ENCODE measurements around the gene LPCAT1.
"Not testable (repeated sequence)": the region's sequence is repeated elsewhere in the genome, so short reads cannot be mapped to it uniquely, and the experiment has no call there.

LPCAT1 gene

DNA sequence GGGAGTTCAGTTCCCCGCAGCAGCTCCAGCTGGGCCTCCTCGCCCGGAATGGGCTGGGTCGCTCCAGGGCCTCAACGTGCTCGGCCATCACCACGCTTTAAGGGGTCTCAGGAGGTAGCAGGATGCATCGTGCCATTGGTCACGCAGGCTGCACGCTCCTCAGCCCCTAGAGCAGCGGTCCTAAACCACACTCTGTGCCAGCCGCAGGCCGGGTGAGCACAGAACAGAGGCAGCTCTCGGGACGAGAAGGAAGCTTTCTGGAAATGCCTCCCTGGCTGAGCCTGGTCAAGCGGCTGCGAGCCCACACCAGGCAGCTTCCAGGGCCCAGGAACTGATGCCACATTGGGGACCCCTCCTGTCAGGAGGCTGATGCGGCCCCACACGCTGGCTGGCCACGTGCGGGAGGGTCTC, 39.3 kb upstream of the LPCAT1 start:
- Histone ChIP-seq H3K27ac (ENCODE audit: low read length) (no peak overlapping the region), H3K4me3 (ENCODE audit: low read length in 2 of 2) (no peak overlapping the region), H3K27me3 (ENCODE audit: control insufficient read depth in 1 of 2, insufficient read depth in 2 of 2, low read length in 2 of 2) (no peaks in the 10 kb centered on the region), H3K9ac (ENCODE audit: low read length in 2 of 2) (no peak overlapping the region), H3K4me1 (ENCODE audit: control insufficient read depth, insufficient read depth, low read length) (peaks cover 19% of the 10 kb centered on the region), H3K9me3 (ENCODE audit: control insufficient read depth in 2 of 2, low read length in 2 of 2) (no peaks in the 10 kb centered on the region), H3K36me3 (ENCODE audit: control insufficient read depth in 2 of 2, insufficient read depth in 2 of 2, low read length in 2 of 2) (no peaks in the 10 kb centered on the region)

DNA sequence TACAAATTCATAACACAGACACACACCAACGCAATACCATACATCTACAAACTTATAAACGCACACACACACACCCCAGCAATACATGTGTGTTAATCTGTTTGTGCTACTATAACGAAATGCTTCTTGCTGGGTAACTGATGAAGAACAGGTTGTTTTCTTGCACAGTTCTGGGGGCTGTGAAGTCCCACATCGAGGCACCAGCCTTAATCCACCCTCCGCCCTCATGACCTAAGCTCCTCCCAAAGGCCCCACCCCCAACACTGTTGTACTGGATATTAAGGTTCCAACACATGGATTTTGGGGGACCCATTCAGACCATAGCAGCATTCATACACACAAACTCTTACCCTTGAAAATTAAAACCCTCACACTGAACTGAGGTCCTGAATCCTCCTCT, 38.8 kb upstream of the LPCAT1 start:
- peaks cover 15% of the 10 kb centered on the region for H3K4me1 ChIP-seq (ENCODE audit: control insufficient read depth, insufficient read depth, low read length)
- H3K27ac ChIP-seq (ENCODE audit: low read length): no peak overlapping the region
- no peak overlapping the region for H3K9ac ChIP-seq (ENCODE audit: low read length in 2 of 2)
- H3K9me3 ChIP-seq (ENCODE audit: control insufficient read depth in 2 of 2, low read length in 2 of 2): no peaks in the 10 kb centered on the region
- no peaks in the 10 kb centered on the region for H3K27me3 ChIP-seq (ENCODE audit: control insufficient read depth in 1 of 2, insufficient read depth in 2 of 2, low read length in 2 of 2)
- H3K36me3 ChIP-seq (ENCODE audit: control insufficient read depth in 2 of 2, insufficient read depth in 2 of 2, low read length in 2 of 2): no peaks in the 10 kb centered on the region
- H3K4me3 ChIP-seq (ENCODE audit: low read length in 2 of 2): no peak overlapping the region

DNA sequence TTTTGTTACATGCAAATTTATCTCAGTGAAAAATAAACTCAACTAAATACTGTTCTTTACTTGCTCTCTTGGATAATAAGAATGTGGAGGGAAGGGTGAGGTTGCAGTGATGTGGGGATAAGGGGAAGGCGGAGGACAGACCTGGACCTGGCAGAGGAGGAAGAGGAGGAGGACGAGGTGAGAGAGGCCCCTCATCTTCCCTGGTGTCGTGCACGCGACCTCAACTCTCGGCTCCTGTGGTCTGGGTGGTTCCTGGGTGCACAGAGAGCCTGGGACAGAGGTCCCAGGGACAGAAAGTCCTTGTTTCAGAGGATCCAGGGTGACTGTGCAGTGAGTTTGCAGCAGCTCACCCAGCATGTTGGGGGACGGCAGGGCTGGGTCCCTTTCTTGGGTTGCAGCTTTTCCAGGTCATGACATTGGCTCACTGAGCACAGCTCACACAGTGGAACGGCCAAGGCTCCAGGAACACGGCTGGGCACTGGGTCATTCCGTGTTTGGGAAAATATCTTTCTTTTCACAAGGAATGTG, 37.7 kb upstream of the LPCAT1 start:
- no peaks in the 10 kb centered on the region for H3K27me3 ChIP-seq (ENCODE audit: control insufficient read depth in 1 of 2, insufficient read depth in 2 of 2, low read length in 2 of 2)
- H3K9me3 ChIP-seq (ENCODE audit: control insufficient read depth in 2 of 2, low read length in 2 of 2): no peaks in the 10 kb centered on the region
- H3K9ac ChIP-seq (ENCODE audit: low read length in 2 of 2): no peak overlapping the region
- H3K27ac ChIP-seq (ENCODE audit: low read length): no peak overlapping the region
- no peaks in the 10 kb centered on the region for H3K36me3 ChIP-seq (ENCODE audit: control insufficient read depth in 2 of 2, insufficient read depth in 2 of 2, low read length in 2 of 2)
- no peak overlapping the region for H3K4me3 ChIP-seq (ENCODE audit: low read length in 2 of 2)
- H3K4me1 ChIP-seq (ENCODE audit: control insufficient read depth, insufficient read depth, low read length): peaks cover 9% of the 10 kb centered on the region

DNA sequence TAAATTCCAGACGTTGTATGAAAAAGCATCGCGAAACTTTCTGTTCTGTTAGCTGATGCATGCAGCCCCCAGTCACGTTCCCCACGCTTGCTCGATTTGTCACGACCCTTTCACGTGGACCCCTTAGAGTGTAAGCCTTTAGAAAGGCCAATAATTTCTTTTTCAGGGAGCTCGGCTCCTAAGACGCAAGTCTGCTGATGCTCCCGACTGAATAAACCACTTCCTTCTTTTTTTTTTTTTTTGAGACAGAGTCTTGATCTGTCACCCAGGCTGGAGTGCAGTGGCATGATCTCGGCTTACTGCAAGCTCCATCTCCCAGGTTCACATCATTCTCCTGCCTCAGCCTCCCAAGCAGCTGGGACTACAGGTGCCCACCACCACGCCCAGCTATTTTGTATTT, 36.7 kb upstream of the LPCAT1 start:
- not testable (repeated sequence) for H3K9ac ChIP-seq (ENCODE audit: low read length in 2 of 2); H3K27ac ChIP-seq (ENCODE audit: low read length); H3K27me3 ChIP-seq (ENCODE audit: control insufficient read depth in 1 of 2, insufficient read depth in 2 of 2, low read length in 2 of 2); H3K4me1 ChIP-seq (ENCODE audit: control insufficient read depth, insufficient read depth, low read length); H3K36me3 ChIP-seq (ENCODE audit: control insufficient read depth in 2 of 2, insufficient read depth in 2 of 2, low read length in 2 of 2); H3K4me3 ChIP-seq (ENCODE audit: low read length in 2 of 2); H3K9me3 ChIP-seq (ENCODE audit: control insufficient read depth in 2 of 2, low read length in 2 of 2)

DNA sequence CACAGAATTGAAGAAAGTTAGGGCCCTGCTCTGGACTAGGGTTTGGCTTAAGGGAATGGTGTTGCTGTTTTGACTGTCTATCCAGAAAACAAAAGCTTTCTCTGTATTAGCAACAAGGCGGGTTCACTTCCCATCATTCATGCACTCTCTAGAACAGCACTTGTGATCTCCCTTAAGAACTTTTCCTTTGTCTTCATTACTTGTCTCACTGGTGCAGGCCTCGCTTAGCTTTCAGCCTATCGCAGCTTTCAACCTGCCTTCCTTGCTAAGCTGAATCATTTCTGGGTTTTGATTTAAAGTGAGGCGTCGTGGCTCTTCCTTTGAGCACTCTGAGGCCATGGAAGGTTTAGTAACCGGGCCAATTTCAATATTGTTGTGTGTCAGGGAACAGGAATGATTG, 35.2 kb upstream of the LPCAT1 start:
- peaks cover 0 to 3% of the 10 kb centered on the region in 2 donors for H3K27me3 ChIP-seq (ENCODE audit: control insufficient read depth in 1 of 2, insufficient read depth in 2 of 2, low read length in 2 of 2)
- H3K4me1 ChIP-seq (ENCODE audit: control insufficient read depth, insufficient read depth, low read length): no peaks in the 10 kb centered on the region
- no peak overlapping the region for H3K27ac ChIP-seq (ENCODE audit: low read length)
- H3K4me3 ChIP-seq (ENCODE audit: low read length in 2 of 2): no peak overlapping the region
- H3K9ac ChIP-seq (ENCODE audit: low read length in 2 of 2): no peak overlapping the region
- no peaks in the 10 kb centered on the region for H3K9me3 ChIP-seq (ENCODE audit: control insufficient read depth in 2 of 2, low read length in 2 of 2)
- H3K36me3 ChIP-seq (ENCODE audit: control insufficient read depth in 2 of 2, insufficient read depth in 2 of 2, low read length in 2 of 2): no peaks in the 10 kb centered on the region

DNA sequence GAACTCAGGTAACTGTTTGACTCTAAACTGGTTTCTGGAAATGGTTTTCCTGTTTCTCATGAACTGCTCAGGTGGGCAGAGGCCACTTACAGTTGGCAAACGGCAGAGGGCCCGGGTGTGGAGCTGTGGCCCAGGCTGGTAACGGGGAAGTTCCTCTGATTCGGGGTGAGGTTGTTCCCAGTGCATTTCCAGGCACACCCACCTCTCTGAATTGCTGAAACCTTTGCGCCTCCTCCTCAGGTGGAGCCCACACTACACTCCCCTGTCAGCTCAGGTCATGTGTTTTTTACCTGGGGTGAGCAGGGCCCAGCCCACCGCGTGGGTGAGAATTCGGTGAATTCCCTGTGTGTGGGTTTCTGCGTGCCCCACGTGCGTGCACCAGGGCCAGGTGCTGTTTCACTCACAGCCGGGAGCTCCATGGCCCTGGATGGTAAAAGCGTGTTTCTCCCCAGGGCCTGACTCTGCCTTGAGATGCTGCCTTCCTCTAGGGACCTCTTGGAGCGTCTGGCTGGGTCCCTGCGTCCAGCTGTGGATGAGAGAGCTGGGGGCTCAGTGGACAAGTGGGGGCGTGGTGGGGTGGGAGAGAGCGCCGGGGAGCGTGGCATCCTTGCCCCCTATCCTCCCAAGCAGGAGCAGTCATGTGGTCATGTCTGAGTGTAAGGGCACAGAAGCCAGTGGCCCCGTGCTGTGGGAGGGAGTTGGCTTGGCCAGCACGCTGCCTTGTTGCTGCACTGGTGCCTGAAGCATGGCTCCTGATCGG, 33.5 kb upstream of the LPCAT1 start:
- Histone ChIP-seq H3K9ac (ENCODE audit: low read length in 2 of 2) (no peak overlapping the region), H3K9me3 (ENCODE audit: control insufficient read depth in 2 of 2, low read length in 2 of 2) (no peaks in the 10 kb centered on the region), H3K36me3 (ENCODE audit: control insufficient read depth in 2 of 2, insufficient read depth in 2 of 2, low read length in 2 of 2) (no peaks in the 10 kb centered on the region), H3K27me3 (ENCODE audit: control insufficient read depth in 1 of 2, insufficient read depth in 2 of 2, low read length in 2 of 2) (peaks cover 0 to 3% of the 10 kb centered on the region in 2 donors), H3K27ac (ENCODE audit: low read length) (no peak overlapping the region), H3K4me3 (ENCODE audit: low read length in 2 of 2) (no peak overlapping the region), H3K4me1 (ENCODE audit: control insufficient read depth, insufficient read depth, low read length) (peaks cover 8% of the 10 kb centered on the region)

DNA sequence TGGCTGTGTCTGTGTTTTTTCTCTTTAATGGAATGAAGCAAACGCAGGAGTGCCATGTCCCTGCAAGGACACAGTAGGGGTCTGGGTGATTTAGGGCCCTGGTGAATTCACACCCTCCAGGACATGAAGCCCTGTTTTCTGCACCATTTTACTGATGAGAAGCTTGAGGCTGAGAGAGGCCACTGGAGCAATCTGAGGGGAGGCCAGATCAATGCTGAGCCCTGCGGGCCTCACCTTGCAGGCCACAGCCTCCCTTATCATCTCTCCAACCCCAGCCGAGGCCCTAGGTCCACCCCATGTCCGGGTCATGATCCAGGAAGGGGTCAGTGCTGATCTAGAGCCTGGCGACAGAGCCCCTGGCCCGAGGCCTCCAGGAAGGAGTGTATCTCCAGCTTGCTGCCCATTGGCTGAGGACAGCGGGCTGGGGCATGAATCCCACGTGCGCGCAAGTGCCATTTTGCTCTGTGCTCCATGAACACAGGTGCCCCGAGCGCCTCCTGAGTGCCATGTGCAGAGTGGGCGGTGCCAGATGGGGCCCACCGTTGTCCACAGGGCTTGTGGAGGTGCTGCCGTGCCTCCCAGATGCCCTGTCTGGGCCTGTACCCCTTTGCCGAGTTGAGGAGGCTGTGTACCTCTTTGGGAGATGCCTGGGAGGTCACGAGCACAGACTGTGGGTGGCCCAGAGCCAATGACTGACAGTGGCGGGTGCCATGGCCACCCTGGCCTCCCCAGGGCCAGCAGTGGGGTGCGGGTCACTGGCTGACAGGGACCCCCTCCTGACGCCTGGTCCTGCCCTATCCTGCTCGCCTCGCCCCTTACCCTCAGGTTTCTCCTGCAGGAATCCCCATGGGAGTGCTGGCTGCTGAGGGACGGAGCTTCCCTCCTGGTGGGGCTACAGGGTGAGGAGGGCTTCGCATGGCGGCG, 32.3 kb upstream of the LPCAT1 start:
- H3K36me3 ChIP-seq (ENCODE audit: control insufficient read depth in 2 of 2, insufficient read depth in 2 of 2, low read length in 2 of 2): no peaks in the 10 kb centered on the region
- H3K27ac ChIP-seq (ENCODE audit: low read length): no peak overlapping the region
- no peak overlapping the region for H3K4me3 ChIP-seq (ENCODE audit: low read length in 2 of 2)
- peaks cover 0 to 3% of the 10 kb centered on the region in 2 donors for H3K27me3 ChIP-seq (ENCODE audit: control insufficient read depth in 1 of 2, insufficient read depth in 2 of 2, low read length in 2 of 2)
- no peak overlapping the region for H3K9ac ChIP-seq (ENCODE audit: low read length in 2 of 2)
- H3K9me3 ChIP-seq (ENCODE audit: control insufficient read depth in 2 of 2, low read length in 2 of 2): no peaks in the 10 kb centered on the region
- H3K4me1 ChIP-seq (ENCODE audit: control insufficient read depth, insufficient read depth, low read length): peaks cover 14% of the 10 kb centered on the region

DNA sequence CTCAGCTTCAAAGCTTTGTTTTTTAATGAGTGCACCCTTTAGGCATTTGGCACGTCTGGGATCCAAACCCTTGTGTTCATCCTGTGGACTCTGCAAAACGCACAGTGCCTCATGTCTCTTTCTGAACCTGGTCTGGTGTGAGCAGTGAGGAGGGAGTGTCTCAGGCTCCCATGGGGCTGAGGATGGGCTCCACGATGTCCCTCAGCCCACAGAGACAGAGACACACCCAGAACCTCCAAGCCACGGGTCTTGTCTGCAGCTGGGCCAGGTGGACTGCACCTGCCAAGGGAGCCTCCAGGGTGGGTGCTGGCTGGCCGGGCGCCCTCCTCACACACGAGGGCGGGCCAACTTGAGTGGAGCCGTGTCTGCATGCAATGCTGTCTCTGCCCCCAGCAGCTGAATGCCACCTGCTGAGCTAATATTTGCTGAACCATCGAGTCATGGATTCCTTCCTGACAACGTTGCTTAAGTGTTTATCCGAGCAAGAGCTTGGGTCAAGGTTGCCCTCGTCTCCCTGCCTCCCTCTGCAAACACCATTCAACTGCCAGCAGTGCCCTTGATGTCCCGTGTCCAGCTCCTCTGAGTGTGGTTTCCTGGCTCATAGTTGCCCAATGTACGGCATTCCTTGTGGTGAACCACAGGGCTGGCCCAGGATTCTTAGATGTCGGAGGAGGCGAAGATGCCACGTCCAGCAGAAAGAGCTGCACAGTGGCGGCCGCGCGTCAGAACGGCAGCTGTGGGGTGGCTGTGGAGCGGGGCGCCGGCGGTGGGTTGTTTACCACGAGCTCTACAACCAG, 31.4 kb upstream of the LPCAT1 start:
- no peak overlapping the region for H3K27ac ChIP-seq (ENCODE audit: low read length)
- H3K27me3 ChIP-seq (ENCODE audit: control insufficient read depth in 1 of 2, insufficient read depth in 2 of 2, low read length in 2 of 2): peaks cover 0 to 3% of the 10 kb centered on the region in 2 donors
- peaks cover 14% of the 10 kb centered on the region for H3K4me1 ChIP-seq (ENCODE audit: control insufficient read depth, insufficient read depth, low read length)
- H3K9me3 ChIP-seq (ENCODE audit: control insufficient read depth in 2 of 2, low read length in 2 of 2): no peaks in the 10 kb centered on the region
- H3K9ac ChIP-seq (ENCODE audit: low read length in 2 of 2): no peak overlapping the region
- no peak overlapping the region for H3K4me3 ChIP-seq (ENCODE audit: low read length in 2 of 2)
- H3K36me3 ChIP-seq (ENCODE audit: control insufficient read depth in 2 of 2, insufficient read depth in 2 of 2, low read length in 2 of 2): no peaks in the 10 kb centered on the region

DNA sequence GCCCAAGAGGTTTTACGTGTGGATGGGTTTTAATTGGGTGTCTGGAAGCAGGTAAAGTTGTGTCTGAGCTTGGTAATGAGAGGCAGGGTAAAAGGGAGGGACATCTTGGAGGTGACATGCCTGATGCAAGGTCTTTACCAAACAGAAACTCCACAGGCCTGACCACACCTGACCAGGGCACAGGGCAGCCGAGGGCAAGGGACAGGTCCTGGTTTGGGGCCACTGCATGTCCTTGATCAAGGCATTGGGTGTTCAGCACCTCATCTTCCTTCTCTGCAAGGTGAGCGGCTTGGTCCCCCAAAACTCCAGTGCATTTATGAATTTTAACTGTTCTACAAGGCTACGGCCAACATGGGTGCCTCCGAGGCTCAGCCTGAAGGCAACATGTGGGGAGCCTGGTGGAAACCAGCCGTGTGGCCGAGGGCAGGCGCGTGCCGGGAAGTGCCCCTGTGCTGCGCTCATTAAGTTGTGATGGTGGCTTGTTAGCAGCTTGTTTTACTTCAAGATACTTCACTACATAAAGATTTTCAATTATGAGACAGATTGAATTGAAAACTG, 30.7 kb upstream of the LPCAT1 start:
- Histone ChIP-seq H3K27me3 (ENCODE audit: control insufficient read depth in 1 of 2, insufficient read depth in 2 of 2, low read length in 2 of 2) (peaks cover 0 to 3% of the 10 kb centered on the region in 2 donors), H3K36me3 (ENCODE audit: control insufficient read depth in 2 of 2, insufficient read depth in 2 of 2, low read length in 2 of 2) (no peaks in the 10 kb centered on the region), H3K9ac (ENCODE audit: low read length in 2 of 2) (no peak overlapping the region), H3K4me3 (ENCODE audit: low read length in 2 of 2) (no peak overlapping the region), H3K27ac (ENCODE audit: low read length) (no peak overlapping the region), H3K9me3 (ENCODE audit: control insufficient read depth in 2 of 2, low read length in 2 of 2) (no peaks in the 10 kb centered on the region), H3K4me1 (ENCODE audit: control insufficient read depth, insufficient read depth, low read length) (peaks cover 14% of the 10 kb centered on the region)

Data from stomach smooth muscle (tissue), 2 donors.